Gastrocnemius medialis (tissue), 4 donors: ENCODE measurements around the gene STAT5B.

ENCODE experiments used
- CTCF ChIP-seq, 5 experiments: fragments of 450-650 bp in 3 of 5; fragments of 200-600 bp in 2 of 5; sonication (generic) in 2 of 5; IDR thresholded peaks in 4 of 5; conservative IDR thresholded peaks in 1 of 5; 1 replicate in 4 of 5; 2 replicates in 1 of 5; pipeline ENCODE4 v1.5.1; 2016 to 2019; ENCODE audit warnings: antibody characterized with exemption in 5 of 5, mild to moderate bottlenecking in 3 of 5, moderate library complexity in 3 of 5
- POLR2A ChIP-seq, 2 donors: fragments of 450-650 bp; IDR thresholded peaks; one replicate each; pipeline ENCODE4 v1.6.1; 2017; ENCODE audit warnings: antibody characterized with exemption in 2 of 2, mild to moderate bottlenecking in 2 of 2, moderate library complexity in 2 of 2

GRCh38 chr17:42271779-42272035 is 4.5 kb downstream of the STAT5B start:
- no peak for TF ChIP-seq CTCF (IDR thresholded peaks at IDR 0.05 in 4 of 5, conservative IDR thresholded peaks at IDR 0.05 in 1 of 5)
- TF ChIP-seq POLR2A (IDR thresholded peaks at IDR 0.05): no peak
